B cell (primary cell): ENCODE data around the gene SLC4A4. TPM values are rescaled to one million over a fixed set of nuclear protein-coding genes. Genes with fewer than 3 reads are reported as not detected.

Source experiments
- ATAC-seq: fragments of 200-7000 bp; cut with Tn5 transposase; one replicate; pipeline ENCODE4 v1.10.0; 2021; ENCODE audit warnings: low read depth, mild to moderate bottlenecking, moderate number of reproducible peaks, moderate library complexity
- CTCF ChIA-PET: fragments of 350-600 bp; sonication (Branson Sonifier 250); formaldehyde crosslinking; loops from one replicate; lab custom pipeline; 2021; ENCODE audit warnings: antibody characterized with exemption, inconsistent platforms; lab: Charles Lee
- POLR2A ChIA-PET: fragments of 350-600 bp; sonication (Branson Sonifier 250); formaldehyde crosslinking; loops from one replicate; lab custom pipeline; 2021; ENCODE audit warnings: antibody characterized with exemption; lab: Charles Lee
- DNase-seq: peaks from one replicate; pipeline ENCODE4 v3.0.0; 2013
- H2AFZ ChIP-seq: 2 replicates; pipeline ENCODE4 v1.6.1; 2012; ENCODE audit warnings: mild to moderate bottlenecking, low read depth, low read length; ENCODE audit not compliant: insufficient read depth, poor library complexity, severe bottlenecking
- H3K27ac ChIP-seq, 2 donors: 1 replicate in 1 of 2; 2 replicates in 1 of 2; pipeline ENCODE4 v1.5.1; 2012 to 2013; ENCODE audit warnings: low read length in 2 of 2, mild to moderate bottlenecking in 2 of 2, moderate library complexity in 1 of 2
- H3K27me3 ChIP-seq, 4 experiments: fragments of 200-600 bp in 1 of 4; sonication (generic) in 1 of 4; replicated peaks in 1 of 4; 1 replicate in 2 of 4; 2 replicates in 2 of 4; pipeline versions ENCODE4 v1.6.1 to v1.7.0; 2013 to 2016; ENCODE audit warnings: low read length in 3 of 4, mild to moderate bottlenecking in 2 of 4, mixed read lengths in 1 of 4, moderate library complexity in 1 of 4; ENCODE audit not compliant: insufficient read depth in 4 of 4, control insufficient read depth in 3 of 4; ENCODE audit errors: control extremely low read depth in 1 of 4
- H3K36me3 ChIP-seq, 2 experiments: replicated peaks in 1 of 2; 1 replicate in 1 of 2; 2 replicates in 1 of 2; pipeline versions ENCODE4 v1.6.1 to v1.7.1; 2013; ENCODE audit warnings: low read length in 1 of 2; ENCODE audit not compliant: insufficient read depth in 2 of 2, control insufficient read depth in 1 of 2; ENCODE audit errors: control extremely low read depth in 1 of 2, extremely low read depth in 1 of 2
- H3K4me1 ChIP-seq, 2 donors: fragments of 200-600 bp in 1 of 2; sonication (generic) in 1 of 2; 1 replicate in 1 of 2; 2 replicates in 1 of 2; pipeline versions ENCODE4 v1.5.1 to v1.6.1; 2013 to 2017; ENCODE audit warnings: low read length in 2 of 2; ENCODE audit not compliant: control insufficient read depth in 2 of 2, insufficient read depth in 2 of 2
- H3K4me2 ChIP-seq: replicated peaks from 2 replicates; pipeline ENCODE3; 2012; ENCODE audit warnings: mild to moderate bottlenecking, low read depth, low read length; ENCODE audit not compliant: poor library complexity, severe bottlenecking
- H3K4me3 ChIP-seq, 5 experiments: fragments of 200-600 bp in 1 of 5; sonication (generic) in 1 of 5; 1 replicate in 3 of 5; 2 replicates in 2 of 5; pipeline versions ENCODE4 v1.5.1 to v1.7.0; 2011 to 2016; ENCODE audit warnings: low read length in 4 of 5, mild to moderate bottlenecking in 4 of 5, low read depth in 2 of 5, control low read depth in 1 of 5, moderate library complexity in 1 of 5; ENCODE audit not compliant: insufficient read depth in 1 of 5; ENCODE audit errors: control extremely low read depth in 1 of 5, extremely low read depth in 1 of 5
- H3K79me2 ChIP-seq: fragments of 200-600 bp; sonication (generic); one replicate; pipeline ENCODE4 v1.6.0; 2016; ENCODE audit warnings: low read length; ENCODE audit not compliant: control insufficient read depth, insufficient read depth
- H3K9ac ChIP-seq: fragments of 200-600 bp; sonication (generic); 2 replicates; pipeline ENCODE4 v1.6.1; 2017; ENCODE audit warnings: mild to moderate bottlenecking, low read length, moderate library complexity
- H3K9me3 ChIP-seq, 3 donors: one replicate each; pipeline versions ENCODE4 v1.6.1 to v1.7.1; 2013; ENCODE audit warnings: low read length in 2 of 3; ENCODE audit not compliant: control insufficient read depth in 2 of 3, insufficient read depth in 1 of 3; ENCODE audit errors: control extremely low read depth in 1 of 3
- H4K20me1 ChIP-seq: 2 replicates; pipeline ENCODE4 v1.6.0; 2012; ENCODE audit warnings: mild to moderate bottlenecking, low read length; ENCODE audit not compliant: insufficient read depth, control insufficient read depth, poor library complexity, severe bottlenecking
- H3K27ac Mint-ChIP-seq: one replicate; pipeline ENCODE4 v1.8.0; 2021; ENCODE audit warnings: mixed read lengths
- H3K27me3 Mint-ChIP-seq: one replicate; pipeline ENCODE4 v1.8.0; 2021; ENCODE audit warnings: mixed read lengths
- H3K4me1 Mint-ChIP-seq: one replicate; pipeline ENCODE4 v1.8.0; 2021; ENCODE audit warnings: mixed read lengths
- H3K4me3 Mint-ChIP-seq: one replicate; pipeline ENCODE4 v1.8.0; 2021; ENCODE audit warnings: mixed read lengths
- H3K9me3 Mint-ChIP-seq: one replicate; pipeline ENCODE4 v1.8.0; 2022; ENCODE audit warnings: mixed read lengths; ENCODE audit not compliant: insufficient read depth
- CTCF ChIP-seq: fragments of 200-600 bp; IDR thresholded peaks from one replicate; pipeline ENCODE4 v1.8.0; 2022; ENCODE audit warnings: antibody characterized with exemption, mild to moderate bottlenecking
- EZH2 ChIP-seq: IDR thresholded peaks from 2 replicates; pipeline ENCODE4 v1.6.1; 2012; ENCODE audit warnings: borderline replicate concordance, low read depth, mild to moderate bottlenecking, moderate library complexity, low read length; ENCODE audit not compliant: insufficient read depth, poor library complexity, severe bottlenecking
- WGBS: methylation state at CpG from one replicate; pipeline ENCODE4 v1.1.5; 2013; ENCODE audit warnings: missing lambda C conversion rate; ENCODE audit not compliant: insufficient coverage; 5-methylcytosine and 5-hydroxymethylcytosine counted together
- intact Hi-C: fragments of 100-400 bp; cut with micrococcal nuclease; formaldehyde crosslinking; loops from one replicate; pipeline ENCODE4 v1.10.0; 2022
- polyA plus RNA-seq: library from polyadenylated mRNA; depleted of rRNA; stranded (reverse); fragments of >200 nt; gene quantifications from 2 replicates; pipeline ENCODE4 v1.2.3, GENCODE V29; 2012
- total RNA-seq, 2 donors: library from RNA; stranded (reverse); fragments of 120-200 nt in 1 of 2; gene quantifications; 1 replicate in 1 of 2; 2 replicates in 1 of 2; pipeline versions ENCODE4 v1.2.3 to v1.2.4, GENCODE V29; 2013 to 2022

SLC4A4 gene
- total and polyA plus RNA-seq, 2 donors (not counting 1 experiment from before 2014, with no cell fraction given) = not detected

- Histone ChIP-seq H3K9ac (no peak overlapping the region), H3K27ac (no peak overlapping the region), H3K36me3 (no peaks in the 10 kb centered on the region), H3K9me3 (no peaks in the 10 kb centered on the region), H3K79me2 (no peaks in the 10 kb centered on the region), H4K20me1 (no peaks in the 10 kb centered on the region), H3K4me2 (no peak overlapping the region), H2AFZ (no peak overlapping the region), H3K4me1 (no peaks in the 10 kb centered on the region), H3K27me3 (no peaks in the 10 kb centered on the region), H3K4me3 (no peak overlapping the region)
- ATAC-seq = no peak
- no peak overlapping the region for H3K4me3 Mint-ChIP-seq
- H3K4me1 Mint-ChIP-seq = no peaks in the 10 kb centered on the region
- H3K9me3 Mint-ChIP-seq = peaks cover 1% of the 10 kb centered on the region
- DNase-seq = no peak
- CTCF ChIA-PET = no interaction called here
- H3K27me3 Mint-ChIP-seq = peaks cover 3% of the 10 kb centered on the region
- POLR2A ChIA-PET = no interaction called here
- intact Hi-C loops = no loop called here
- no CpG with 5 or more reads among the region's 2 CpGs for WGBS
- TF ChIP-seq EZH2 = no peak
- no peak for TF ChIP-seq CTCF
- H3K27ac Mint-ChIP-seq = no peak overlapping the region
These were observed 91.8 kb downstream of the SLC4A4 start for GRCh38 chr4:71430609-71431008.

DNA sequence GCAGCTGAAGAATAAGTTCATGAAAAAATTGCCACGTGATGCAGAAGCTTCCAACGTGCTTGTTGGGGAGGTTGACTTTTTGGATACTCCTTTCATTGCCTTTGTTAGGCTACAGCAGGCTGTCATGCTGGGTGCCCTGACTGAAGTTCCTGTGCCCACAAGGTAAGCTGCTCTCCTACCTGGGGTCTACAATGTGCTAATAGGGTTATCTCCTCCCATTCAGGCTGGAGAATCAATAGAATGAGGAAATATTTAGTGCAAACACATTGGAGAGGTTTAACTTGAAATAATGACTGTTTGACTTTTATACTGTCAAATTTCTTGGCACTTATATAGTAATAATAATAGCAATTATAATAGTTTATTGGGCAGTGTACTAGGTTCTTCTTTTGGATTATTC lies 101.8 kb downstream of the SLC4A4 start:
- 72% methylated on average over 2 of the region's 2 CpGs for WGBS
- intact Hi-C loops = no loop called here
- CTCF ChIA-PET = interaction anchor here (0.7 kb wide), 1 partner anchor 839 kb away, joined by 3 read pairs; no protein-coding TSS in a partner anchor
- Histone ChIP-seq H3K79me2 (no peaks in the 10 kb centered on the region), H3K9ac (no peak overlapping the region), H3K4me3 (no peak overlapping the region), H3K4me1 (no peaks in the 10 kb centered on the region), H2AFZ (no peak overlapping the region), H3K36me3 (no peaks in the 10 kb centered on the region), H3K4me2 (no peak overlapping the region), H3K27me3 (no peaks in the 10 kb centered on the region), H4K20me1 (no peaks in the 10 kb centered on the region), H3K27ac (no peak overlapping the region), H3K9me3 (no peaks in the 10 kb centered on the region)
- POLR2A ChIA-PET = no interaction called here
- TF ChIP-seq CTCF = no peak
- no peak for TF ChIP-seq EZH2
- Mint-ChIP-seq H3K4me1 (no peaks in the 10 kb centered on the region), H3K9me3 (no peaks in the 10 kb centered on the region), H3K4me3 (no peak overlapping the region), H3K27ac (no peak overlapping the region), H3K27me3 (no peaks in the 10 kb centered on the region)
- DNase-seq (no peak), ATAC-seq (no peak)
